ENCODE measurements around the gene CCDC85C. TPM values are rescaled to one million over a fixed set of nuclear protein-coding genes. Genes with fewer than 3 reads are reported as not detected.

CCDC85C gene
- total RNA-seq, 1 donor from 2014 or later, result 41.0 TPM

GRCh38 chr14:99578541-99579101 lies 25.4 kb downstream of the CCDC85C start:
- H3K4me3 ChIP-seq, result peak overlapping the region; percentile 29
- H3K9me3 ChIP-seq (replicated peaks), result no peaks in the 10 kb centered on the region
- H3K36me3 ChIP-seq, result no peaks in the 10 kb centered on the region
- DNase-seq, result peak; percentile 55
- peak overlapping the region; percentile 80 for H3K27ac ChIP-seq (replicated peaks)
- TF ChIP-seq CTCF (IDR thresholded peaks at IDR 0.05; ENCODE audit: borderline replicate concordance), result no peak
- peaks cover 84% of the 10 kb centered on the region for H3K4me1 ChIP-seq
- intact Hi-C loops (cut with micrococcal nuclease), result no loop called here
- H3K27me3 ChIP-seq (ENCODE audit: low read depth), result no peaks in the 10 kb centered on the region

- H3K4me3 ChIP-seq, result no peak overlapping the region
- no peaks in the 10 kb centered on the region for H3K36me3 ChIP-seq
- no peak for TF ChIP-seq CTCF (IDR thresholded peaks at IDR 0.05; ENCODE audit: borderline replicate concordance)
- H3K27ac ChIP-seq (replicated peaks), result peak overlapping the region; percentile 83
- intact Hi-C loops (cut with micrococcal nuclease), result no loop called here
- no peaks in the 10 kb centered on the region for H3K9me3 ChIP-seq (replicated peaks)
- H3K27me3 ChIP-seq (ENCODE audit: low read depth), result no peaks in the 10 kb centered on the region
- peaks cover 98% of the 10 kb centered on the region for H3K4me1 ChIP-seq
- no peak for DNase-seq
Measured at GRCh38 chr14:99576761-99577705, 27.0 kb downstream of the CCDC85C start.

GRCh38 chr14:99576304-99576703 lies 27.7 kb downstream of the CCDC85C start:
- Histone ChIP-seq H3K4me3 (no peak overlapping the region), H3K27me3 (ENCODE audit: low read depth) (no peaks in the 10 kb centered on the region), H3K9me3 (replicated peaks) (no peaks in the 10 kb centered on the region), H3K4me1 (peaks cover 98% of the 10 kb centered on the region), H3K27ac (replicated peaks) (peak overlapping the region; percentile 83), H3K36me3 (no peaks in the 10 kb centered on the region)
- intact Hi-C loops (cut with micrococcal nuclease), result no loop called here
- DNase-seq, result no peak
- no peak for TF ChIP-seq CTCF (IDR thresholded peaks at IDR 0.05; ENCODE audit: borderline replicate concordance)

GRCh38 chr14:99575043-99576023 lies 28.7 kb downstream of the CCDC85C start:
- Histone ChIP-seq H3K27ac (replicated peaks) (peak overlapping the region; percentile 83), H3K4me1 (peaks cover 98% of the 10 kb centered on the region), H3K9me3 (replicated peaks) (no peaks in the 10 kb centered on the region), H3K4me3 (peak overlapping the region; percentile 25), H3K27me3 (ENCODE audit: low read depth) (no peaks in the 10 kb centered on the region), H3K36me3 (no peaks in the 10 kb centered on the region)
- intact Hi-C loops (cut with micrococcal nuclease), result no loop called here
- DNase-seq, result peak; percentile 39
- TF ChIP-seq CTCF (IDR thresholded peaks at IDR 0.05; ENCODE audit: borderline replicate concordance), result peak; percentile 45
